Measurements from ENCODE around the gene ME2.
A peak's percentile ranks its signal among the peaks of the same experiment; 100 is the strongest.
"Not testable (repeated sequence)": the region's sequence is repeated elsewhere in the genome, so short reads cannot be mapped to it uniquely, and the experiment has no call there.

ME2 gene

GRCh38 chr18:50967714-50968661, 89.1 kb downstream of the ME2 start, which contains the start of gene ELAC1:
Gene ELAC1, plus strand, starts transcription at chr18:50968040. Its CDS starts 6,365 bp downstream, at chr18:50974405.
- peak within 1 kb of the TSS; percentile 73 to 78 for H3K4me3 ChIP-seq (ENCODE audit: low read depth in 1 of 2, low read length in 1 of 2)
- no peaks in the 10 kb centered on the region for H3K9me3 ChIP-seq
- H3K27me3 ChIP-seq: no peaks in the 10 kb centered on the region
- peak within 1 kb of the TSS; percentile 71 for H3K27ac ChIP-seq
- no peak for TF ChIP-seq CTCF (IDR thresholded peaks at IDR 0.05)
- peaks cover 10 to 14% of the 10 kb centered on the region in 2 experiments for H3K4me1 ChIP-seq (ENCODE audit: control insufficient read depth in 1 of 2, insufficient read depth in 1 of 2, low read depth in 1 of 2, low read length in 1 of 2)
- H3K36me3 ChIP-seq: no peaks in the 10 kb centered on the region

GRCh38 chr18:50969448-50969847, 90.5 kb downstream of the ME2 start:
- Histone ChIP-seq H3K36me3 (peaks cover under 1% of the 10 kb centered on the region), H3K27me3 (no peaks in the 10 kb centered on the region), H3K9me3 (no peaks in the 10 kb centered on the region), H3K4me1 (ENCODE audit: control insufficient read depth in 1 of 2, insufficient read depth in 1 of 2, low read depth in 1 of 2, low read length in 1 of 2) (peaks cover 10 to 14% of the 10 kb centered on the region in 2 experiments), H3K4me3 (ENCODE audit: low read depth in 1 of 2, low read length in 1 of 2) (no peak overlapping the region), H3K27ac (no peak overlapping the region)
- no peak for TF ChIP-seq CTCF (IDR thresholded peaks at IDR 0.05)

GRCh38 chr18:50970006-50970405, 91.1 kb downstream of the ME2 start:
- Histone ChIP-seq H3K4me1 (ENCODE audit: control insufficient read depth in 1 of 2, insufficient read depth in 1 of 2, low read depth in 1 of 2, low read length in 1 of 2) (peaks cover 10 to 14% of the 10 kb centered on the region in 2 experiments), H3K9me3 (no peaks in the 10 kb centered on the region), H3K4me3 (ENCODE audit: low read depth in 1 of 2, low read length in 1 of 2) (no peak overlapping the region), H3K27me3 (no peaks in the 10 kb centered on the region), H3K27ac (no peak overlapping the region), H3K36me3 (peaks cover 6% of the 10 kb centered on the region)
- no peak for TF ChIP-seq CTCF (IDR thresholded peaks at IDR 0.05)

- not testable (repeated sequence) for H3K9me3 ChIP-seq; H3K27me3 ChIP-seq; H3K27ac ChIP-seq; H3K4me3 ChIP-seq (ENCODE audit: low read depth in 1 of 2, low read length in 1 of 2)
- Histone ChIP-seq H3K36me3 (peaks cover 12% of the 10 kb centered on the region), H3K4me1 (ENCODE audit: control insufficient read depth in 1 of 2, insufficient read depth in 1 of 2, low read depth in 1 of 2, low read length in 1 of 2) (peaks cover 8 to 12% of the 10 kb centered on the region in 2 experiments)
These were observed 93.5 kb downstream of the ME2 start for GRCh38 chr18:50972404-50972803.

- no peak overlapping the region for H3K4me3 ChIP-seq (ENCODE audit: low read depth in 1 of 2, low read length in 1 of 2)
- H3K9me3 ChIP-seq: no peaks in the 10 kb centered on the region
- H3K27me3 ChIP-seq: no peaks in the 10 kb centered on the region
- H3K27ac ChIP-seq: no peak overlapping the region
- peaks cover 4 to 5% of the 10 kb centered on the region in 2 experiments for H3K4me1 ChIP-seq (ENCODE audit: control insufficient read depth in 1 of 2, insufficient read depth in 1 of 2, low read depth in 1 of 2, low read length in 1 of 2)
- peaks cover 12% of the 10 kb centered on the region for H3K36me3 ChIP-seq
- TF ChIP-seq CTCF (IDR thresholded peaks at IDR 0.05): no peak
These were observed 94.6 kb downstream of the ME2 start for GRCh38 chr18:50973367-50974126.

Measured in neutrophil (primary cell).